Measurements from ENCODE around the gene RPRD1B. TPM values are rescaled to one million over a fixed set of nuclear protein-coding genes. Genes with fewer than 3 reads are reported as not detected.
A peak's percentile ranks its signal among the peaks of the same experiment; 100 is the strongest.
"Not testable (repeated sequence)": the region's sequence is repeated elsewhere in the genome, so short reads cannot be mapped to it uniquely, and the experiment has no call there.

The RPRD1B gene
- total RNA-seq, 1 experiment from 2014 or later: 43.6 TPM

DNA sequence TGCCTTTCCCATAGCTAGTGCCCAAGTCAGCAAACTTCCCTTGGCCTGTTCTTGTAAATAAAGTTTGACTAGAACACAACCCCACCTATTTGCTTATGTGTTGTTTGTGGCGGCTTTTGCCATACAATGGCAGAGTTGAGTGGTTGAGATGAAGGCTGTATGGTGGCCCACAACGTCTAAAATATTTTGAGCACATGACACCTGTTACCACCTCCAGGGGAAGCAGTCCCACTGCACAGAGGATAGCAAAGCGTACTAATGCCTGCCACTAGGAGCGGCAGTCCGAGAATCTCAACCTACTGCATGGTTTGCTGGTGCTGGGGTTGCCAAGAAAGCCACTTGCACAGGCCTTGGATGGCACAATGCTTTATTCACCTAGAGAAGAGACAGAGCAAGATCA lies 72.9 kb downstream of the RPRD1B start:
- CTCF ChIA-PET: no interaction called here
- BruUV-seq (replicated peaks): no TSS peak

DNA sequence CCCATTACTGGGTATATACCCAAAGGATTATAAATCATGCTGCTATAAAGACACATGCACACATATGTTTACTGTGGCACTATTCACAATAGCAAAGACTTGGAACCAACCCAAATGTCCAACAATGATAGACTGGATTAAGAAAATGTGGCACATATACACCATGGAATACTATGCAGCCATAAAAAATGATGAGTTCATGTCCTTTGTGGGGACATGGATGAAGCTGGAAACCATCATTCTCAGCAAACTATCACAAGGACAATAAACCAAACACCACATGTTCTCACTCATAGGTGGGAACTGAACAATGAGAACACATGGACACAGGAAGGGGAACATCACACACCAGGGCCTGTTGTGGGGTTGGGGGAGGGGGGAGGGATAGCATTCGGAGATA lies 73.8 kb downstream of the RPRD1B start:
- H4K20me1 ChIP-seq (ENCODE audit: low read length); H3K4me2 ChIP-seq (ENCODE audit: low read length); H3K4me3 ChIP-seq (ENCODE audit: low read length); H3K9me3 ChIP-seq (ENCODE audit: low read length); H3K27me3 ChIP-seq (ENCODE audit: low read length); H3K9me2 ChIP-seq (replicated peaks; ENCODE audit: low read length); POLR2A ChIA-PET (ENCODE audit: unreplicated experiment); BruUV-seq (replicated peaks); H3K79me2 ChIP-seq (ENCODE audit: low read length); ATAC-seq; H3F3A ChIP-seq (ENCODE audit: low read length, unreplicated experiment); H3K36me3 ChIP-seq (ENCODE audit: low read depth, low read length); H3K27ac ChIP-seq (ENCODE audit: low read length); CTCF ChIA-PET; DNase-seq; H2AFZ ChIP-seq (ENCODE audit: low read length); intact Hi-C loops (cut with micrococcal nuclease); H3K9ac ChIP-seq (ENCODE audit: low read length): not testable (repeated sequence)
- peaks cover 42% of the 10 kb centered on the region for H3K4me1 ChIP-seq (ENCODE audit: insufficient read depth, low read length)

More for the DNA sequence above, 72.9 kb downstream of the RPRD1B start:
- H3K79me2 ChIP-seq (ENCODE audit: low read length): no peaks in the 10 kb centered on the region
- no peaks in the 10 kb centered on the region for H4K20me1 ChIP-seq (ENCODE audit: low read length)
- no peak overlapping the region for H3K9ac ChIP-seq (ENCODE audit: low read length)
- H3K9me2 ChIP-seq (replicated peaks; ENCODE audit: low read length): no peaks in the 10 kb centered on the region
- no peak overlapping the region for H3K4me3 ChIP-seq (ENCODE audit: low read length)
- H2AFZ ChIP-seq (ENCODE audit: low read length): no peak overlapping the region
- no peak for ATAC-seq
- TF ChIP-seq CTCF (conservative IDR thresholded peaks at IDR 0.05; ENCODE audit: low read depth, low read length) (no peak), EZH2phosphoT487 (IDR thresholded peaks at IDR 0.05; ENCODE audit: borderline replicate concordance, low read length) (no peak), EZH2 (IDR thresholded peaks at IDR 0.05; ENCODE audit: low read length, unreplicated experiment) (no peak)
- peaks cover 10% of the 10 kb centered on the region for H3F3A ChIP-seq (ENCODE audit: low read length, unreplicated experiment)
- POLR2A ChIA-PET (ENCODE audit: unreplicated experiment): no interaction called here
- intact Hi-C loops (cut with micrococcal nuclease): no loop called here
- no peak overlapping the region for H3K27ac ChIP-seq (ENCODE audit: low read length)
- H3K4me1 ChIP-seq (ENCODE audit: insufficient read depth, low read length): peaks cover 42% of the 10 kb centered on the region
- H3K9me3 ChIP-seq (ENCODE audit: low read length): no peaks in the 10 kb centered on the region
- no peaks in the 10 kb centered on the region for H3K36me3 ChIP-seq (ENCODE audit: low read depth, low read length)
- no peak overlapping the region for H3K4me2 ChIP-seq (ENCODE audit: low read length)
- DNase-seq: no peak
- H3K27me3 ChIP-seq (ENCODE audit: low read length): no peaks in the 10 kb centered on the region

- H3K4me2 ChIP-seq (ENCODE audit: low read length); H3K4me3 ChIP-seq (ENCODE audit: low read length); CTCF ChIA-PET; H3K9ac ChIP-seq (ENCODE audit: low read length); H2AFZ ChIP-seq (ENCODE audit: low read length); H3K9me3 ChIP-seq (ENCODE audit: low read length); H3K27me3 ChIP-seq (ENCODE audit: low read length); H3K9me2 ChIP-seq (replicated peaks; ENCODE audit: low read length); ATAC-seq; intact Hi-C loops (cut with micrococcal nuclease); H4K20me1 ChIP-seq (ENCODE audit: low read length); BruUV-seq (replicated peaks); H3K27ac ChIP-seq (ENCODE audit: low read length); H3K36me3 ChIP-seq (ENCODE audit: low read depth, low read length); H3K79me2 ChIP-seq (ENCODE audit: low read length); POLR2A ChIA-PET (ENCODE audit: unreplicated experiment); H3F3A ChIP-seq (ENCODE audit: low read length, unreplicated experiment): not testable (repeated sequence)
- peaks cover 38% of the 10 kb centered on the region for H3K4me1 ChIP-seq (ENCODE audit: insufficient read depth, low read length)
- DNase-seq: peak; percentile 44
These were observed 74.4 kb downstream of the RPRD1B start for GRCh38 chr20:38107916-38108315.

DNA sequence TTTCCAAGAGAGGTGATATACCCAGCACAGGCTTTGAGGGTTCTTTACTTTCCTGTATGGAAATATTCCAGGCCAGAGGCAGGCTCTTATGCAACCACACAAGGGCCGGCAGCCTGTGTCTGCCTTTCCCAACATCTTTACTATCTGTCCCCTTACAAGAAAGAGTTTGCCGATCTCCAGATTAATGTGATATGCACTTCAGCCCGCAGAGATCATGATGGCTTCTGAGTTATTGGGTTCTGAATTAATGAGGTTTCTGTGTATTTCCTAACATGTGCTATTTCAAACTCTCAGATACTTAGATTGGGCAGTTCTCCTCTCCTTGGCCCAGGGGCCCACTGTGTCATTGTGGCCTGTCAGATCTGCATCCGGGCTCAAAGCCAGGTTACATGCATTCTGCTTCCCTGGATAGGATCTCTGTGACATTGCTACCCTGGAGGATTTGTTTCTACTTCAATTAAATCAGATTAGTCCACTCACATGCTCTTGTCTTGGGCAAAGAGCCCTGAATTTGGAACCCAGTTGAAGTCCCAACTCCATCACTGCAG lies 75.0 kb downstream of the RPRD1B start:
- intact Hi-C loops (cut with micrococcal nuclease): no loop called here
- peak overlapping the region; percentile 83 for H3K27ac ChIP-seq (ENCODE audit: low read length)
- POLR2A ChIA-PET (ENCODE audit: unreplicated experiment): no interaction called here

More for the DNA sequence above, 75.0 kb downstream of the RPRD1B start:
- peaks cover 10% of the 10 kb centered on the region for H3F3A ChIP-seq (ENCODE audit: low read length, unreplicated experiment)
- no peaks in the 10 kb centered on the region for H4K20me1 ChIP-seq (ENCODE audit: low read length)
- no peak overlapping the region for H3K4me2 ChIP-seq (ENCODE audit: low read length)
- H3K9ac ChIP-seq (ENCODE audit: low read length): no peak overlapping the region
- H2AFZ ChIP-seq (ENCODE audit: low read length): no peak overlapping the region
- H3K9me3 ChIP-seq (ENCODE audit: low read length): no peaks in the 10 kb centered on the region
- no peak overlapping the region for H3K4me3 ChIP-seq (ENCODE audit: low read length)
- no peaks in the 10 kb centered on the region for H3K9me2 ChIP-seq (replicated peaks; ENCODE audit: low read length)
- DNase-seq (no peak), ATAC-seq (no peak)
- TF ChIP-seq EZH2 (IDR thresholded peaks at IDR 0.05; ENCODE audit: low read length, unreplicated experiment): no peak
- no peak for TF ChIP-seq CTCF (conservative IDR thresholded peaks at IDR 0.05; ENCODE audit: low read depth, low read length)
- CTCF ChIA-PET: no interaction called here
- H3K36me3 ChIP-seq (ENCODE audit: low read depth, low read length): no peaks in the 10 kb centered on the region
- no peaks in the 10 kb centered on the region for H3K27me3 ChIP-seq (ENCODE audit: low read length)
- no peaks in the 10 kb centered on the region for H3K79me2 ChIP-seq (ENCODE audit: low read length)
- peaks cover 38% of the 10 kb centered on the region for H3K4me1 ChIP-seq (ENCODE audit: insufficient read depth, low read length)
- BruUV-seq (replicated peaks): no TSS peak
